ENCODE data around the gene VPS35.
"Not testable (repeated sequence)": the region's sequence is repeated elsewhere in the genome, so short reads cannot be mapped to it uniquely, and the experiment has no call there.

Gene VPS35

GRCh38 chr16:46693598-46693997, 4.6 kb upstream of the VPS35 start:
- Histone ChIP-seq H3K9ac (ENCODE audit: low read depth in 1 of 2, low read length in 2 of 2) (no peak overlapping the region), H3K36me3 (ENCODE audit: control insufficient read depth in 2 of 2, insufficient read depth in 2 of 2, low read length in 2 of 2) (no peaks in the 10 kb centered on the region), H3K9me3 (ENCODE audit: control insufficient read depth in 2 of 2, low read length in 2 of 2) (no peaks in the 10 kb centered on the region), H3K4me1 (ENCODE audit: control insufficient read depth in 2 of 2, insufficient read depth in 2 of 2, low read length in 2 of 2) (peaks cover 11 to 15% of the 10 kb centered on the region in 2 donors), H3K27me3 (ENCODE audit: control insufficient read depth in 2 of 2, insufficient read depth in 2 of 2, low read length in 2 of 2) (no peaks in the 10 kb centered on the region), H3K27ac (ENCODE audit: low read depth in 2 of 2, low read length in 2 of 2) (no peak overlapping the region), H3K4me3 (ENCODE audit: low read length in 2 of 2) (no peak overlapping the region)

DNA sequence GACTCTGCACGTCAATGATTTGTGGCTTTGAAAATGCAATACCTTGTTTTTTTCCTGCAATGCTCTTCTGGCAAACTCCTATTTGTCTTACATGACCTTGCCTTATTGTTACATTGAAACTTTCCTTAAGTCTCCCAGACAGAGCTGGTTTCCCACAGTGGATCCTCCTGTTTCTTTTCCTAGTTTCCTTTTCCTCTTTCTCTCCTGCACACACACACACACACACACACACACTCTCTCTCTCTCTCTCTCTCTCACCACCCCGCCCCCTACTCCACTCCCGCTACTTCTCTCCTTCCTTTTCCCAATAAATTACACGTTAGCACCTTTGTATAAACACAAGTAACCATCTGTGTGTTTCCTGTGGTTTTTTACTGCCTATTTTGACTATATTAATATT, 2.7 kb upstream of the VPS35 start:
- Histone ChIP-seq H3K4me3 (ENCODE audit: low read length in 2 of 2) (no peak overlapping the region), H3K4me1 (ENCODE audit: control insufficient read depth in 2 of 2, insufficient read depth in 2 of 2, low read length in 2 of 2) (peaks cover 23 to 26% of the 10 kb centered on the region in 2 donors), H3K9ac (ENCODE audit: low read depth in 1 of 2, low read length in 2 of 2) (no peak overlapping the region), H3K9me3 (ENCODE audit: control insufficient read depth in 2 of 2, low read length in 2 of 2) (no peaks in the 10 kb centered on the region), H3K27ac (ENCODE audit: low read depth in 2 of 2, low read length in 2 of 2) (no peak overlapping the region), H3K36me3 (ENCODE audit: control insufficient read depth in 2 of 2, insufficient read depth in 2 of 2, low read length in 2 of 2) (no peaks in the 10 kb centered on the region), H3K27me3 (ENCODE audit: control insufficient read depth in 2 of 2, insufficient read depth in 2 of 2, low read length in 2 of 2) (no peaks in the 10 kb centered on the region)

DNA sequence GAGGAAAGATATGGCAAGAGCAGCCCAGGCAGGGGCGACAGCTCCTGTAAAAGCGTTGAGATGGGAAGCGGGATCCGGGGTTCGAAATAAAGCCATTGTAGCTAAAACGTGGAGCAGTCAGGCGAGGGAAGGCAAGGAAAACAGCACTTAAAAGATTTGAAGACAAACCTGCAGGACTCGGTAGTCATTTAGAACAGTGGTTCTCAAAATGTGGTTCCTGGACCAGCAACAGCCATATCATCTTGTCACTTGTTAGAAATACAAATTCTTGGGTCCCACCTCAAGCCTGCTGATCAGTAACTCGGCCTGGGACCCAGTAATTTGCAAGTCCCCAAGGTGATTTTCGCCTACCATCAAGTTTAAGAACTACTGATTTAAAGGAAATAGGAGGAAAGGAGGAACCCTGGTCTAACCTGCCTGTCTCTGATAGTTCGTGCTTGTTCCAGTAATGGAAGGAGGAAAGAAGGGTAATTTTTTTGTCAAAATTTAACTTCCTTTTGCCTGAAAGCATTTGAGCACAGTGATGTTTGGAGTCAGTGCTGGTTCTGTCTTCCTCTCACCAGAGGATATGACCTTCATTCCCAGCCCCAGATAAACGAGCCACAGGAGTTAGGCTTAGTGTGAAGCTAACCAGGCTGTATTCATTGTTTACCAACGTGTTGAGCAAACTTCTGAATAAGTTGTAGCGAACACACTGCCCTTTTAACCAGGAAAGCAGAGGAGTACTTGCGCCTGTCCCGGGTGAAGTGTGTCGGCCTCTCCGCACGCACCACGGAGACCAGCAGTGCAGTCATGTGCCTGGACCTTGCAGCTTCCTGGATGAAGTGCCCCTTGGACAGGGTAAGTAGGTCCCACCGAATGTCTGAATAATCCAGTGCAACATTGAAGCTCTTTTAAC, 1.6 kb upstream of the VPS35 start:
- Histone ChIP-seq H3K36me3 (ENCODE audit: control insufficient read depth in 2 of 2, insufficient read depth in 2 of 2, low read length in 2 of 2) (no peaks in the 10 kb centered on the region), H3K27me3 (ENCODE audit: control insufficient read depth in 2 of 2, insufficient read depth in 2 of 2, low read length in 2 of 2) (no peaks in the 10 kb centered on the region), H3K9me3 (ENCODE audit: control insufficient read depth in 2 of 2, low read length in 2 of 2) (no peaks in the 10 kb centered on the region), H3K4me1 (ENCODE audit: control insufficient read depth in 2 of 2, insufficient read depth in 2 of 2, low read length in 2 of 2) (peaks cover 26% of the 10 kb centered on the region in 2 donors), H3K9ac (ENCODE audit: low read depth in 1 of 2, low read length in 2 of 2) (peak overlapping the region; percentile 5 to 84), H3K27ac (ENCODE audit: low read depth in 2 of 2, low read length in 2 of 2) (peak overlapping the region; percentile 98 to 99), H3K4me3 (ENCODE audit: low read length in 2 of 2) (peak overlapping the region; percentile 99)

- peak within 1 kb of the TSS; percentile 98 to 99 for H3K27ac ChIP-seq (ENCODE audit: low read depth in 2 of 2, low read length in 2 of 2)
Observed at GRCh38 chr16:46689365-46690280, 645 bp upstream of the VPS35 start, which contains the start of gene ORC6. ORC6 (plus strand) TSS chr16:46689659; CDS start chr16:46689706, 47 bp downstream.

DNA sequence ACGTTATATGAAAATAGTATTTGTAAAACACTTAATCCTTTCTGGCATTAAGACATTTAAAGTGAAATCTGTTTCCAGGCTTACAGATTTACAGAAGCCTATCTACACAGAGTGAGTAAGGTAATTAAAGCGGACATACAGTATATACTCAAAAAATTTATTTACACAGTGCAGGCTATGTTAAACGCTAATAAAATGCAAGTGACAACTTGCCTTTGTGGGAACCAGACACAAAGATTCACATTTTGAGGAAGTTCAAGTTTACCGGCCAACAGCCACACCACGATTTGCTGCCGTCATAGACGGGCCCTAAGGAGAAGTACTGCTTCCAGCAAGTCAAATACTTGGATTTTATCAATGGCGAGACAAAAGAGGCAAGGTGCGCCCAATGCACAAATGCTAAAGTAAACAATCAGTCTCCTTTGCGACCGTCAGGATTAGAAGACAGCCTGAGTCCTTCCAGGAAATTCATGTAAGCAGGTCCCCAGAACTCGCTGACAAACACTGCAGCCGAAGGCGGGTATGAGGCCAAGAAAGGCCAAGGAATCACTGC, 801 bp downstream of the VPS35 start:
- Histone ChIP-seq H3K4me3 (ENCODE audit: low read length in 2 of 2) (peak overlapping the region; percentile 99), H3K9me3 (ENCODE audit: control insufficient read depth in 2 of 2, low read length in 2 of 2) (no peaks in the 10 kb centered on the region), H3K9ac (ENCODE audit: low read depth in 1 of 2, low read length in 2 of 2) (peak overlapping the region; percentile 75 to 91), H3K27me3 (ENCODE audit: control insufficient read depth in 2 of 2, insufficient read depth in 2 of 2, low read length in 2 of 2) (no peaks in the 10 kb centered on the region), H3K27ac (ENCODE audit: low read depth in 2 of 2, low read length in 2 of 2) (peak overlapping the region; percentile 98 to 99), H3K4me1 (ENCODE audit: control insufficient read depth in 2 of 2, insufficient read depth in 2 of 2, low read length in 2 of 2) (peaks cover 26% of the 10 kb centered on the region in 2 donors), H3K36me3 (ENCODE audit: control insufficient read depth in 2 of 2, insufficient read depth in 2 of 2, low read length in 2 of 2) (no peaks in the 10 kb centered on the region)

More at GRCh38 chr16:46689365-46690280, 645 bp upstream of the VPS35 start, which contains the start of gene ORC6:
- Histone ChIP-seq H3K9me3 (ENCODE audit: control insufficient read depth in 2 of 2, low read length in 2 of 2) (no peaks in the 10 kb centered on the region), H3K36me3 (ENCODE audit: control insufficient read depth in 2 of 2, insufficient read depth in 2 of 2, low read length in 2 of 2) (no peaks in the 10 kb centered on the region), H3K4me3 (ENCODE audit: low read length in 2 of 2) (peak within 1 kb of the TSS; percentile 99), H3K4me1 (ENCODE audit: control insufficient read depth in 2 of 2, insufficient read depth in 2 of 2, low read length in 2 of 2) (peaks cover 26% of the 10 kb centered on the region in 2 donors), H3K9ac (ENCODE audit: low read depth in 1 of 2, low read length in 2 of 2) (peak within 1 kb of the TSS; percentile 84 to 97), H3K27me3 (ENCODE audit: control insufficient read depth in 2 of 2, insufficient read depth in 2 of 2, low read length in 2 of 2) (no peaks in the 10 kb centered on the region)

DNA sequence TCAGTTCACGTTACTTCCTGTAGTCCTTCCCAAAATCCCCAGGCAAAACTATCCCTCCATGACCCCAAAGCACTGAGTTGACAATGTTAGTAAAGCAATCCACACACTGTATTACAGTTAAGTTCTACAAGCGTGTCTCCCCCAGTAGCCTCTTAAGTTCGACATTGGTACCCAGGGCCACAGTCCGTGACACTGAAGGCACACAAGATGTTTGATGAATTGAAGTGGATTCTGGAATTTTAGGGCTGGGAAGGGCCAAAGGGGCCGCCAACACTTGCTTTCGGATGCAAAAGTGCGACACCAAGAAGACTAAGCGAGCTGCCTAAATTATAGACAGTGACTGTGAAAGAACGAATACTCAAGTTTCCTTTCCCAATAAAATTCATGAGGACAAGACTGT, 1.5 kb downstream of the VPS35 start:
- Histone ChIP-seq H3K9ac (ENCODE audit: low read depth in 1 of 2, low read length in 2 of 2) (peak overlapping the region; percentile 43 to 75), H3K4me1 (ENCODE audit: control insufficient read depth in 2 of 2, insufficient read depth in 2 of 2, low read length in 2 of 2) (peaks cover 26% of the 10 kb centered on the region in 2 donors), H3K36me3 (ENCODE audit: control insufficient read depth in 2 of 2, insufficient read depth in 2 of 2, low read length in 2 of 2) (peaks cover 0 to 3% of the 10 kb centered on the region in 2 donors), H3K27me3 (ENCODE audit: control insufficient read depth in 2 of 2, insufficient read depth in 2 of 2, low read length in 2 of 2) (no peaks in the 10 kb centered on the region), H3K4me3 (ENCODE audit: low read length in 2 of 2) (peak overlapping the region; percentile 99), H3K9me3 (ENCODE audit: control insufficient read depth in 2 of 2, low read length in 2 of 2) (no peaks in the 10 kb centered on the region), H3K27ac (ENCODE audit: low read depth in 2 of 2, low read length in 2 of 2) (peak overlapping the region in 1 of 2 donors; percentile 99)

- H3K36me3 ChIP-seq (ENCODE audit: control insufficient read depth in 2 of 2, insufficient read depth in 2 of 2, low read length in 2 of 2), result peaks cover 0 to 4% of the 10 kb centered on the region in 2 donors
- peak overlapping the region in 1 of 2 donors; percentile 99 for H3K4me3 ChIP-seq (ENCODE audit: low read length in 2 of 2)
- H3K27me3 ChIP-seq (ENCODE audit: control insufficient read depth in 2 of 2, insufficient read depth in 2 of 2, low read length in 2 of 2), result no peaks in the 10 kb centered on the region
- H3K27ac ChIP-seq (ENCODE audit: low read depth in 2 of 2, low read length in 2 of 2), result no peak overlapping the region
- H3K9me3 ChIP-seq (ENCODE audit: control insufficient read depth in 2 of 2, low read length in 2 of 2), result no peaks in the 10 kb centered on the region
- no peak overlapping the region for H3K9ac ChIP-seq (ENCODE audit: low read depth in 1 of 2, low read length in 2 of 2)
- peaks cover 26% of the 10 kb centered on the region in 2 donors for H3K4me1 ChIP-seq (ENCODE audit: control insufficient read depth in 2 of 2, insufficient read depth in 2 of 2, low read length in 2 of 2)
Observed at GRCh38 chr16:46686815-46687473, 2.0 kb downstream of the VPS35 start.

GRCh38 chr16:46681867-46682266, 7.1 kb downstream of the VPS35 start:
- not testable (repeated sequence) for H3K27me3 ChIP-seq (ENCODE audit: control insufficient read depth in 2 of 2, insufficient read depth in 2 of 2, low read length in 2 of 2); H3K9ac ChIP-seq (ENCODE audit: low read depth in 1 of 2, low read length in 2 of 2); H3K9me3 ChIP-seq (ENCODE audit: control insufficient read depth in 2 of 2, low read length in 2 of 2); H3K27ac ChIP-seq (ENCODE audit: low read depth in 2 of 2, low read length in 2 of 2); H3K4me1 ChIP-seq (ENCODE audit: control insufficient read depth in 2 of 2, insufficient read depth in 2 of 2, low read length in 2 of 2); H3K4me3 ChIP-seq (ENCODE audit: low read length in 2 of 2)
- H3K36me3 ChIP-seq (ENCODE audit: control insufficient read depth in 2 of 2, insufficient read depth in 2 of 2, low read length in 2 of 2), result peaks cover 18 to 26% of the 10 kb centered on the region in 2 donors

DNA sequence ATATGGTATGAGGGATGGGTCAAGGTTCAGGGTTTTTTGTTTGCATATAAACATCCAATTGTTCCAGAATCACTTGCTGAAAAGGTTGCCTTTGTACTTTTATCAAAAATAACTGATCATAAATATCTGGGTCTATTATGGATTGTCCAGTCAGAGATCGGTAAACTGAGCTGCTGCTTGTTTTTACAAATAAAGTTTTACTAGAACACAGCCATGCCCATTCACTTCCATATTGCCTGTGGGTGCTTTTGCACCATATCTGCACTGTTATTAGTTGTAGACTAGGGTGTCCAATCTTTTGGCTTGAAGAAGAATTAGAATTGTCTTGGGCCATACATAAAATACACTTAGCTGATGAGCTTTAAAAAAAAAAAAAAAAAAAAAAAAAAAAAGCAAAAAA, 11.0 kb downstream of the VPS35 start:
- not testable (repeated sequence) for H3K4me1 ChIP-seq (ENCODE audit: control insufficient read depth in 2 of 2, insufficient read depth in 2 of 2, low read length in 2 of 2); H3K9ac ChIP-seq (ENCODE audit: low read depth in 1 of 2, low read length in 2 of 2); H3K27ac ChIP-seq (ENCODE audit: low read depth in 2 of 2, low read length in 2 of 2); H3K27me3 ChIP-seq (ENCODE audit: control insufficient read depth in 2 of 2, insufficient read depth in 2 of 2, low read length in 2 of 2); H3K9me3 ChIP-seq (ENCODE audit: control insufficient read depth in 2 of 2, low read length in 2 of 2); H3K4me3 ChIP-seq (ENCODE audit: low read length in 2 of 2)
- H3K36me3 ChIP-seq (ENCODE audit: control insufficient read depth in 2 of 2, insufficient read depth in 2 of 2, low read length in 2 of 2), result peaks cover 30 to 51% of the 10 kb centered on the region in 2 donors

Data from mucosa of rectum (tissue), 2 donors.